ACC112 (cell line): ENCODE results near the gene A2M.

Experiments used
- H2AFZ ChIP-seq: fragments of 200-600 bp; sonication (generic); one replicate; pipeline ENCODE4 v1.6.0; 2017; ENCODE audit warnings: antibody characterized with exemption, low read length; ENCODE audit not compliant: unreplicated experiment
- H3K27ac ChIP-seq: fragments of 200-600 bp; sonication (generic); 2 replicates; pipeline ENCODE4 v1.5.1; 2014; ENCODE audit warnings: low read depth, mild to moderate bottlenecking, antibody characterized with exemption, low read length, moderate library complexity
- H3K27me3 ChIP-seq: fragments of 200-600 bp; sonication (generic); 2 replicates; pipeline ENCODE4 v1.6.1; 2014; ENCODE audit warnings: mild to moderate bottlenecking, antibody characterized with exemption, low read length, moderate library complexity, mixed read lengths; ENCODE audit not compliant: insufficient read depth
- H3K36me3 ChIP-seq: fragments of 200-600 bp; sonication (generic); 2 replicates; pipeline ENCODE4 v1.6.1; 2016; ENCODE audit warnings: mild to moderate bottlenecking, antibody characterized with exemption, low read length, moderate library complexity, mixed read lengths; ENCODE audit not compliant: insufficient read depth
- H3K4me1 ChIP-seq: fragments of 200-600 bp; sonication (generic); one replicate; pipeline ENCODE4 v1.6.1; 2016; ENCODE audit warnings: low read length, mixed read lengths; ENCODE audit not compliant: insufficient read depth, unreplicated experiment, control insufficient read depth
- H3K4me3 ChIP-seq: fragments of 200-600 bp; sonication (generic); 2 replicates; pipeline ENCODE4 v1.5.1; 2014; ENCODE audit warnings: mild to moderate bottlenecking, low read depth, low read length
- H3K79me2 ChIP-seq: fragments of 200-600 bp; sonication (generic); one replicate; pipeline ENCODE4 v1.6.0; 2016; ENCODE audit warnings: low read length; ENCODE audit not compliant: control insufficient read depth, unreplicated experiment, insufficient read depth

Gene A2M

GRCh38 chr12:9107542-9107873, 8.2 kb downstream of the A2M start:
- H3K36me3 ChIP-seq = no peaks in the 10 kb centered on the region
- no peak overlapping the region for H2AFZ ChIP-seq
- H3K79me2 ChIP-seq = no peaks in the 10 kb centered on the region

GRCh38 chr12:9106610-9107541, 8.8 kb downstream of the A2M start:
- Histone ChIP-seq H3K4me1 (no peaks in the 10 kb centered on the region), H3K36me3 (no peaks in the 10 kb centered on the region), H3K79me2 (no peaks in the 10 kb centered on the region), H2AFZ (no peak overlapping the region), H3K27me3 (no peaks in the 10 kb centered on the region), H3K27ac (no peak overlapping the region), H3K4me3 (no peak overlapping the region)

More at GRCh38 chr12:9107542-9107873, 8.2 kb downstream of the A2M start:
- H3K27me3 ChIP-seq = no peaks in the 10 kb centered on the region
- H3K27ac ChIP-seq = no peak overlapping the region
- no peaks in the 10 kb centered on the region for H3K4me1 ChIP-seq
- no peak overlapping the region for H3K4me3 ChIP-seq

- Histone ChIP-seq H3K36me3 (no peaks in the 10 kb centered on the region), H3K79me2 (no peaks in the 10 kb centered on the region), H3K27me3 (no peaks in the 10 kb centered on the region), H3K27ac (no peak overlapping the region), H3K4me1 (no peaks in the 10 kb centered on the region), H3K4me3 (no peak overlapping the region), H2AFZ (no peak overlapping the region)
Measured at GRCh38 chr12:9106067-9106466, 9.7 kb downstream of the A2M start.

- Histone ChIP-seq H3K79me2 (no peaks in the 10 kb centered on the region), H3K27ac (no peak overlapping the region), H3K4me3 (no peak overlapping the region), H3K27me3 (no peaks in the 10 kb centered on the region), H2AFZ (no peak overlapping the region), H3K4me1 (no peaks in the 10 kb centered on the region), H3K36me3 (no peaks in the 10 kb centered on the region)
Measured at GRCh38 chr12:9104767-9105423, 10.8 kb downstream of the A2M start.

DNA sequence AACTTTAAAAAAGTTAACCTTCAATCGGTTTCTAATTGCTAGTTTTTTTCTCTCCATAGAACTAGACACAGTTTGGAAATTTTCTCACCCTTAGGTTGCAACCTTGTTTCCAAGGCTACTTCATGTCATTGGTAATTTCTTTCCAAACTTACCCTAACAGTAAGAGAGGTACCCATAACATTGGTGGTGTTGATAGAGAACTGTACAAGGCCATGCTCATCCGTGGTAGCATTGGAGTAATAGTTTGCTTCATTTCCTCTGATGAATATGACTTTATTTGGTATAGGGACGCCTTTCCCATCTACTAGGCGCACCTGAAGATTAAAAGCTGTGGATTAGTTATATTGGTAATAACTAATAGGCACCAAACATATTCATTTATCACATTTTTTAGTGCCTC, 11.6 kb downstream of the A2M start:
- no peak overlapping the region for H3K4me3 ChIP-seq
- no peak overlapping the region for H2AFZ ChIP-seq
- no peaks in the 10 kb centered on the region for H3K27me3 ChIP-seq
- H3K79me2 ChIP-seq = no peaks in the 10 kb centered on the region
- no peaks in the 10 kb centered on the region for H3K4me1 ChIP-seq
- no peaks in the 10 kb centered on the region for H3K36me3 ChIP-seq
- H3K27ac ChIP-seq = no peak overlapping the region

DNA sequence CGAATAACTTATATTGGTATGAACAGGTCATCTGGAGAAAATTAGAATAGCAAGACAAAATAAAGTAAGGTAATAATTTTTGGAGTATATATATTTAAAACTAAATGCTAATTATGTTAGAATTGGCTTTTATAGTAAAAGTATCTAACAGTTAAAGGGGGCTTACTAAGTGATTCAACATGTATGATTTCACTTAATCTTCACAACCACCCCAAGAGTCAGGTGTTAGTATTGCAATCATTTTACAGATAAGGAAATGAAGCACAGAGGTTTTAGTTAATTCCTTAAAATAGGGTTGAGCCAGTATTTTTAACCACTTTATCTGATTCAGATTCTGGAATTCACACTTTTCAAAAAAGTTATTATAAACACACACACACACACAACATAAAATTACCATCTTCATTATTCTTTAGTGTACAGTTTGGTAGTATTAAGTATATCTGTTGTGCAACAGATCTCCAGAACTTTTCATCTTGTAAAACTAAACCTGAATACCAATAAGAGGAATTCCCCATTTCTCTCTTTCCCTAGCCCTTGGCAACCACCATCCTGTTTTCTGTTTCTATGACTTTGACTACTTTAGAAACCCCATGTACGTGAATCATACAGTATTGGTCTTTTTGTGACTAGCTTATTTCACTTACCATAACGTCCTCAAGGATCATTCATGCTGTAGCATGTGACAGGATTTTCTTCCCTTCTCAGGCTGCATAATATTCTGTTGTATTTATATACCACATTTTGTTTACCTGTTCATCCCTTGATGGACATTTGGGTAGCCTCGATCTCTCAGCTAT, 12.5 kb downstream of the A2M start:
- Histone ChIP-seq H2AFZ (no peak overlapping the region), H3K27ac (no peak overlapping the region), H3K4me3 (no peak overlapping the region), H3K27me3 (no peaks in the 10 kb centered on the region), H3K4me1 (no peaks in the 10 kb centered on the region), H3K36me3 (no peaks in the 10 kb centered on the region), H3K79me2 (no peaks in the 10 kb centered on the region)

- Histone ChIP-seq H2AFZ (no peak overlapping the region), H3K36me3 (no peaks in the 10 kb centered on the region), H3K4me1 (no peaks in the 10 kb centered on the region), H3K79me2 (no peaks in the 10 kb centered on the region), H3K27me3 (no peaks in the 10 kb centered on the region), H3K4me3 (no peak overlapping the region), H3K27ac (no peak overlapping the region)
Measured at GRCh38 chr12:9101018-9101687, 14.6 kb downstream of the A2M start.

- Histone ChIP-seq H3K4me3 (no peak overlapping the region), H3K27me3 (no peaks in the 10 kb centered on the region), H3K79me2 (no peaks in the 10 kb centered on the region), H3K27ac (no peak overlapping the region), H3K36me3 (no peaks in the 10 kb centered on the region), H3K4me1 (no peaks in the 10 kb centered on the region), H2AFZ (no peak overlapping the region)
Measured at GRCh38 chr12:9099552-9100190, 16.0 kb downstream of the A2M start.

GRCh38 chr12:9098463-9099026, 17.2 kb downstream of the A2M start:
- Histone ChIP-seq H3K27me3 (no peaks in the 10 kb centered on the region), H2AFZ (no peak overlapping the region), H3K27ac (no peak overlapping the region), H3K4me3 (no peak overlapping the region), H3K79me2 (no peaks in the 10 kb centered on the region), H3K36me3 (no peaks in the 10 kb centered on the region), H3K4me1 (no peaks in the 10 kb centered on the region)

GRCh38 chr12:9098115-9098452, 17.6 kb downstream of the A2M start:
- Histone ChIP-seq H3K4me1 (no peaks in the 10 kb centered on the region), H2AFZ (no peak overlapping the region), H3K79me2 (no peaks in the 10 kb centered on the region), H3K27me3 (no peaks in the 10 kb centered on the region), H3K27ac (no peak overlapping the region), H3K4me3 (no peak overlapping the region), H3K36me3 (no peaks in the 10 kb centered on the region)
